Thyroid gland (tissue), 4 donors: Measurements from ENCODE around the gene CDK15. TPM values are rescaled to one million over a fixed set of nuclear protein-coding genes. Genes with fewer than 3 reads are reported as not detected.

ENCODE experiments used
- DNase-seq, 2 donors: peaks; one replicate each; pipeline ENCODE4 v3.0.0-alpha.2; 2019
- H3K27ac ChIP-seq, 3 donors: fragments of 200-600 bp; sonication (generic); 1 replicate in 2 of 3; 2 replicates in 1 of 3; pipeline ENCODE4 v1.5.1; 2016 to 2019; ENCODE audit warnings: mild to moderate bottlenecking in 1 of 3, moderate library complexity in 1 of 3
- H3K27me3 ChIP-seq: fragments of 200-600 bp; sonication (generic); one replicate; pipeline ENCODE4 v1.5.1; 2019
- H3K36me3 ChIP-seq, 2 donors: fragments of 200-600 bp; sonication (generic); one replicate each; pipeline ENCODE4 v1.5.1; 2016 to 2019
- H3K4me1 ChIP-seq, 2 donors: fragments of 200-600 bp; sonication (generic); one replicate each; pipeline ENCODE4 v1.5.1; 2017 to 2019
- H3K4me3 ChIP-seq, 3 donors: fragments of 200-600 bp; sonication (generic); replicated peaks in 1 of 3; 1 replicate in 2 of 3; 2 replicates in 1 of 3; pipeline ENCODE4 v1.5.1; 2016; ENCODE audit warnings: mild to moderate bottlenecking in 1 of 3
- H3K9me3 ChIP-seq: fragments of 200-600 bp; sonication (generic); one replicate; pipeline ENCODE4 v1.5.1; 2017
- CTCF ChIP-seq, 6 experiments: fragments of 200-600 bp in 3 of 6; fragments of 450-650 bp in 3 of 6; sonication (generic) in 3 of 6; IDR thresholded peaks; one replicate each; pipeline ENCODE4 v1.5.1; 2016 to 2019; ENCODE audit warnings: antibody characterized with exemption in 6 of 6, mild to moderate bottlenecking in 2 of 6, inconsistent platforms in 1 of 6, moderate library complexity in 1 of 6
- POLR2A ChIP-seq, 2 donors: fragments of 450-650 bp; IDR thresholded peaks; one replicate each; pipeline ENCODE4 v1.6.1; 2017; ENCODE audit warnings: antibody characterized with exemption in 2 of 2, mild to moderate bottlenecking in 2 of 2, moderate library complexity in 1 of 2
- WGBS, 2 donors: methylation state at CpG; one replicate each; pipeline ENCODE4 v1.1.5; 2017; 5-methylcytosine and 5-hydroxymethylcytosine counted together
- intact Hi-C: fragments of 100-400 bp; cut with DNase I; formaldehyde crosslinking; loops from one replicate; pipeline ENCODE4 v1.15.1; 2023
- total RNA-seq, 4 donors: library from RNA; depleted of rRNA; stranded (reverse); fragments of >200 nt; gene quantifications; one replicate each; pipeline ENCODE4 v1.2.3, GENCODE V29; 2016

CDK15 gene
- total RNA-seq, 4 donors from 2014 or later: 1.2 TPM; not detected in 3

DNA sequence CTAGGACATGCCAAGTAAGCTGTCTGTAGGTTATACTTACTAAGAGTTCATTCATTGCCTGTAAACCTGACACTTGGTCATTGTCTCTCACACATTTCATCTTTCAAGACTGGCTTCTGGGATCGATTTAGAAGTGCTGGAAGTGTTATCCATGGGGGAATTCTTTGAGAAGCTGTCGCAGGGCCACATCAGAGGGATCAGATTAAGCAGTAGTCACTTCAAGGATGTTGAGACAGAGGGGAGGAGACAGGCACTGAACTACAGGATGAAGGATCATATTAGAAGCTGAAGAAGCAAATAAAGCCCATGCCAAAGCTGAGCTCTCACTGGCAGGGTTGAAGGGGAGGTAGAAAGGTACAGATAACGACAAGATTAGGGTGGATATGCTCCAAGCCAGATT, 49.0 kb downstream of the CDK15 start:
- DNase-seq: no peak
- Histone ChIP-seq H3K4me3 (no peak overlapping the region), H3K36me3 (no peaks in the 10 kb centered on the region), H3K9me3 (no peaks in the 10 kb centered on the region), H3K4me1 (no peaks in the 10 kb centered on the region), H3K27me3 (no peaks in the 10 kb centered on the region), H3K27ac (no peak overlapping the region)
- WGBS, 2 donors: 78 to 82% methylated on average over 3 of the region's 3 CpGs
- intact Hi-C loops: no loop called here
- TF ChIP-seq POLR2A (IDR thresholded peaks at IDR 0.05) (no peak), CTCF (IDR thresholded peaks at IDR 0.05) (no peak)

DNA sequence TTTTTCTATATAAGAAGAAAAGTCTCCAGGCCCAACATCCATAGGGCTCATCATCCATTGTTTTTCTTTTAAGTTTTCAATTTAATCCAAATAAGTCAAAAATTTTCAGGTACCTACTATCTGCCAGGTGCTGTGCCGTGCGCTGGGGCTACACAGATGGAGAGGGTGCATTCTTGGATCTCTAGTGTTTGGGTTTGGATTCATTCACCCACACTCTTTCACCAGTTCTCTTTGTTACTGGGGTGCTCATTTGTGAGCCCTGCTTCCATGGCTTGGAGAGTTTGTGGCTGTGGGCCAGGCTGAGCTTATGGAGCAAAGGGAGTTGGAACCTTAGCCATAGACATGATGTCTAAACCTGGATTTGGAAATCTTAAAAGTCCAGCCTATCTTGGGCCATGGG, 51.0 kb downstream of the CDK15 start:
- H3K27me3 ChIP-seq: no peaks in the 10 kb centered on the region
- no peaks in the 10 kb centered on the region for H3K36me3 ChIP-seq
- no peaks in the 10 kb centered on the region for H3K9me3 ChIP-seq
- H3K4me1 ChIP-seq: no peaks in the 10 kb centered on the region
- H3K27ac ChIP-seq: no peak overlapping the region
- intact Hi-C loops: no loop called here
- TF ChIP-seq CTCF (IDR thresholded peaks at IDR 0.05) (no peak), POLR2A (IDR thresholded peaks at IDR 0.05) (no peak)
- no peak for DNase-seq
- no peak overlapping the region for H3K4me3 ChIP-seq
- WGBS, 2 donors: 95 to 97% methylated on average over 2 of the region's 2 CpGs

DNA sequence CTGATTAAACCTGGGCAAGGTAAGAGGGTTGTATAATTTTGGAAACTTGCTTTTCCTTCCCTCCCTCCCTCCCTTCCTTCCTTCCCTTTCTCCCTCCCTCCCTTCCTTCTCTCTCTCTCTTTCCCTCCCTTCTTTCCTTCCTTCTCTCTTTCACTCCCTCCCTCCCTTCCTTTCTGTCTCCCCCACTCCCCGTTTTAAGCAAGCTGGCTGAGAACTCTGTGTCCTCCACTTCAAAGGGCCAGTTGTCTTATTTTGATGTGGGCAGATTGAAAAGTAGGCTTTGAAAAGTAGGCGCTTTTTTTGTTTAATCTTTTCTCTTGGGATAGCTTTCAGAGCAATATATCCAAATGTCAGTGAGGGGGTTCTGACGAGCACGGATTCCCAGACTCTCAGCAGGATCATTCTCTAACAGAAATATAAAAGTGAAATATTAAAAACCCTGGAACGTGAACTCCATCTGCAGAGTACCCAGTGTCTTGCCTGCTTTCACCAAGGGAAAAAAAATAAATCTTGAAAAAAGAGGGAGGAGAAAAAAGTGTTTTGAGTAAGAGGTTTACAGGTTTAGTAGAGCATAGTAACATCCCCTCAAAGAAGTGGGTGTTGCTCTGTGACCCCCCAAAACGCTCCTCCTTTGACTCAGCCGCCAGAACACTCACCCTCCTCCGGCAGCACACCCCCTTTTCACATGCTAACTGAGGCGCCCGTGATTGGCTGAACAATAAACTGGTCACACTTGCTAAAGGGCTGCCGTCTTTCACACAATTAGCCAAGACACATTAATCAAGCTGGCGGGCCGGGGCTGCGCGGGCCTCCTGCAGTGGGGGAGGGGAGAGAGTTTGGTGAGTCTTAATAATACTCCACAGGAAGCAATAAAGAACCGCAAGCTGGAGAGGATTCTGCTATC, 52.2 kb downstream of the CDK15 start:
- WGBS, 2 donors: 12 to 16% methylated on average over 16 of the region's 16 CpGs
- Histone ChIP-seq H3K36me3 (no peaks in the 10 kb centered on the region), H3K4me1 (no peaks in the 10 kb centered on the region), H3K9me3 (no peaks in the 10 kb centered on the region), H3K27ac (no peak overlapping the region), H3K27me3 (no peaks in the 10 kb centered on the region), H3K4me3 (no peak overlapping the region)
- no peak for DNase-seq
- intact Hi-C loops: no loop called here
- TF ChIP-seq POLR2A (IDR thresholded peaks at IDR 0.05) (no peak), CTCF (IDR thresholded peaks at IDR 0.05) (no peak)

- H3K9me3 ChIP-seq: no peaks in the 10 kb centered on the region
- no peak overlapping the region for H3K4me3 ChIP-seq
- no peak overlapping the region for H3K27ac ChIP-seq
- DNase-seq: no peak
- no peaks in the 10 kb centered on the region for H3K36me3 ChIP-seq
- 89 to 91% methylated on average over 5 of the region's 5 CpGs for WGBS, 2 donors
- no peaks in the 10 kb centered on the region for H3K4me1 ChIP-seq
- intact Hi-C loops: loop anchor here (2.0 kb wide), 1 partner anchor 317 kb away; no protein-coding TSS in a partner anchor
- no peaks in the 10 kb centered on the region for H3K27me3 ChIP-seq
- TF ChIP-seq CTCF (IDR thresholded peaks at IDR 0.05): no peak
- TF ChIP-seq POLR2A (IDR thresholded peaks at IDR 0.05): no peak
Measured at GRCh38 chr2:201859949-201860348, 53.6 kb downstream of the CDK15 start.

DNA sequence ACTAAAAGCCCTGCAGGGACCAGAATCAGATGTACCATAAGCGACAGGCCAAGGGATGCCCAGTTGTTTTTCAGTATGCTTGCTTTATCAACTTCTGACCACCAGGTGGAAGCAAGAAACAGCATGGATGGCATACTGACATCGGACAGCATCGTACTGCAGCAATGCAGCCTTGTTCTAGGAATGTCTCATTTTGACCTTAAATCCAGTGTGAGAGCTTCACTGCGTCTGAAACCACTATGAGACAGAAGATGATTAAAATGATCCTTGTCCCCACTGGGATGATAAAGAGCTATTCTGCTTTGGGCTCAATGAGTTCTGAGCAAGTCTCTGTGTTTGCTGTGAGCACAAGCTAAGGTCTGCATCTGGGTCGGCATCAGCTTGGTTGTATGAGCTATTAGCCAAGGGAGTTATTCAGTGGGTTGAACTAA, 54.3 kb downstream of the CDK15 start:
- no peaks in the 10 kb centered on the region for H3K4me1 ChIP-seq
- no peak overlapping the region for H3K27ac ChIP-seq
- peak; percentile 28 to 39 for DNase-seq
- peak in 5 of 6 experiments; percentile 46 to 87 (median 77) for TF ChIP-seq CTCF (IDR thresholded peaks at IDR 0.05)
- TF ChIP-seq POLR2A (IDR thresholded peaks at IDR 0.05): no peak
- WGBS, 2 donors: 13 to 17% methylated on average over 5 of the region's 5 CpGs
- H3K9me3 ChIP-seq: no peaks in the 10 kb centered on the region
- no peaks in the 10 kb centered on the region for H3K27me3 ChIP-seq
- intact Hi-C loops: loop anchor here (2.0 kb wide), 1 partner anchor 316 kb away; no protein-coding TSS in a partner anchor
- H3K36me3 ChIP-seq: no peaks in the 10 kb centered on the region
- H3K4me3 ChIP-seq: no peak overlapping the region
